ENCODE measurements around the gene APRT.

The APRT gene

DNA sequence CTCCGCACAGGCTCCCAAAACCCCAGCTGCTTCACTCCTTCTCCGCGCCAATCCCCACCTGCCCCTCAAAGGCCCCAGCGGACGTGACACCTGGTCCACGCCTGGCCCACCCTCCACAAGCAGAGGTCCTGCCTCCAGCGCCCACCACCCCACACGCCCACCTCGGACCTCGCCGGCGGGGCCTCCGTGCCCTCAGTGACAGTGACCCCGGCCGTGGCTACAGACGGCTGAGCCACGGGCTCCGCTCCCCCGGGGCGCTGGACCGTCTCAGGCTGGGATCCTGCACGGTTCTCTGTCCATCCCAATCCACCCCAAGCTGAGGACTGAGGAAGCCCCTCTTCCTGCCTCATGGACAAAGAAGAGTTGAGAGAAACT is 51.8 kb downstream of the APRT start:
- no peak overlapping the region for H3K4me3 ChIP-seq (ENCODE audit: low read length)
- no peak for DNase-seq (ENCODE audit: low read depth)
- TF ChIP-seq, protein P1, sequence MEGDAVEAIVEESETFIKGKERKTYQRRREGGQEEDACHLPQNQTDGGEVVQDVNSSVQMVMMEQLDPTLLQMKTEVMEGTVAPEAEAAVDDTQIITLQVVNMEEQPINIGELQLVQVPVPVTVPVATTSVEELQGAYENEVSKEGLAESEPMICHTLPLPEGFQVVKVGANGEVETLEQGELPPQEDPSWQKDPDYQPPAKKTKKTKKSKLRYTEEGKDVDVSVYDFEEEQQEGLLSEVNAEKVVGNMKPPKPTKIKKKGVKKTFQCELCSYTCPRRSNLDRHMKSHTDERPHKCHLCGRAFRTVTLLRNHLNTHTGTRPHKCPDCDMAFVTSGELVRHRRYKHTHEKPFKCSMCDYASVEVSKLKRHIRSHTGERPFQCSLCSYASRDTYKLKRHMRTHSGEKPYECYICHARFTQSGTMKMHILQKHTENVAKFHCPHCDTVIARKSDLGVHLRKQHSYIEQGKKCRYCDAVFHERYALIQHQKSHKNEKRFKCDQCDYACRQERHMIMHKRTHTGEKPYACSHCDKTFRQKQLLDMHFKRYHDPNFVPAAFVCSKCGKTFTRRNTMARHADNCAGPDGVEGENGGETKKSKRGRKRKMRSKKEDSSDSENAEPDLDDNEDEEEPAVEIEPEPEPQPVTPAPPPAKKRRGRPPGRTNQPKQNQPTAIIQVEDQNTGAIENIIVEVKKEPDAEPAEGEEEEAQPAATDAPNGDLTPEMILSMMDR (conservative IDR thresholded peaks at IDR 0.05; ENCODE audit: low read depth, low read length): no peak
